DND-41 (cell line): Measurements from ENCODE around the gene MAP3K5.

Experiments used
- ATAC-seq: fragments of 200-7000 bp; cut with Tn5 transposase; 3 replicates; pipeline ENCODE4 v1.9.1; 2021; ENCODE audit warnings: low read depth; ENCODE audit not compliant: insufficient read depth
- DNase-seq: peaks from one replicate; pipeline ENCODE4 v3.0.0-alpha.2; 2020
- H2AFZ ChIP-seq: 2 replicates; pipeline ENCODE4 v1.6.0; 2012; ENCODE audit warnings: low read depth, low read length
- H3K27ac ChIP-seq: 2 replicates; pipeline ENCODE4 v1.5.1; 2012; ENCODE audit warnings: low read length, inconsistent platforms
- H3K27me3 ChIP-seq: fragments of 200-600 bp; sonication (generic); 2 replicates; pipeline ENCODE4 v1.6.0; 2012; ENCODE audit warnings: low read length, mild to moderate bottlenecking, inconsistent platforms; ENCODE audit not compliant: insufficient read depth, poor library complexity
- H3K36me3 ChIP-seq: 2 replicates; pipeline ENCODE4 v1.5.1; 2012; ENCODE audit warnings: low read length, inconsistent platforms; ENCODE audit not compliant: insufficient read depth
- H3K4me1 ChIP-seq: 2 replicates; pipeline ENCODE4 v1.5.1; 2012; ENCODE audit warnings: mild to moderate bottlenecking, low read length; ENCODE audit not compliant: insufficient read depth
- H3K4me2 ChIP-seq: 2 replicates; pipeline ENCODE4 v1.6.0; 2012; ENCODE audit warnings: mild to moderate bottlenecking, moderate library complexity, low read length, inconsistent platforms; ENCODE audit not compliant: insufficient read depth
- H3K4me3 ChIP-seq, 2 experiments: fragments of 200-600 bp in 1 of 2; shearing (Covaris generic) in 1 of 2; 2 replicates each; pipeline ENCODE4 v1.5.1; 2012 to 2016; ENCODE audit warnings: inconsistent platforms in 2 of 2, low read length in 2 of 2, mild to moderate bottlenecking in 2 of 2, low read depth in 1 of 2, moderate library complexity in 1 of 2
- H3K79me2 ChIP-seq: 2 replicates; pipeline ENCODE4 v1.6.0; 2012; ENCODE audit warnings: low read length, inconsistent platforms; ENCODE audit not compliant: insufficient read depth
- H3K9ac ChIP-seq: 2 replicates; pipeline ENCODE4 v1.6.0; 2012; ENCODE audit warnings: low read depth, mild to moderate bottlenecking, inconsistent platforms, low read length, moderate library complexity
- H3K9me3 ChIP-seq: 2 replicates; pipeline ENCODE4 v1.5.1; 2012; ENCODE audit warnings: low read length, moderate library complexity, mild to moderate bottlenecking, inconsistent platforms; ENCODE audit not compliant: insufficient read depth, severe bottlenecking
- H4K20me1 ChIP-seq: 2 replicates; pipeline ENCODE4 v1.6.0; 2012; ENCODE audit warnings: low read length; ENCODE audit not compliant: insufficient read depth
- EZH2 ChIP-seq: IDR thresholded peaks from 3 replicates; pipeline ENCODE4 v1.6.1; 2012; ENCODE audit warnings: borderline replicate concordance, low read depth, mild to moderate bottlenecking, moderate library complexity, low read length, inconsistent platforms; ENCODE audit not compliant: severe bottlenecking
- TF ChIP-seq, protein P1 (sequence below): IDR thresholded peaks from 2 replicates; pipeline ENCODE4 v1.5.1; 2012; ENCODE audit warnings: borderline replicate concordance, low read length, moderate library complexity, mild to moderate bottlenecking; ENCODE audit not compliant: poor library complexity, severe bottlenecking; ENCODE audit errors: extremely low read depth

The MAP3K5 gene

DNA sequence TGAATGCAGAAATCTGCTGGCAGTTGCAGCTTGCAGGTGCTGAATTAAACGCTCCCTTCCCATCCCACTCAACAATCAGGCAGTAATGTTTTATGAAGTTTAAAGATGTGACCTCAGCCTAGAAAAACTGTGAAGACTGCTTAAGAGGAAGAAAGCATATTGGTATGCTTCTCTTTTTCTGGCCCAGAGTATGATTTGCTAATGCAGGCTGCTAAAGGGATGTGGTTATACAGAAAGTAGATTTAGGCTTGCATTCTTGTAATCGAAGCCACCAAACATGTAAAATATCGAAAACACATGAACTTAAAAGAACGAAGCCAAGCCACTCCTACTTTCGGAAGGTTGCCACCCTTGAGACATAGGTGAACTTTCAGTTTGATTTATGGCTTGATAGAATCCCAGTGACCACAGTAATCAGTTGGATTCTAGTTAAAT is 40.7 kb downstream of the MAP3K5 start:
- Histone ChIP-seq H3K4me1 (no peaks in the 10 kb centered on the region), H3K79me2 (no peaks in the 10 kb centered on the region), H4K20me1 (no peaks in the 10 kb centered on the region), H3K9me3 (no peaks in the 10 kb centered on the region), H3K4me3 (no peak overlapping the region), H3K27ac (no peak overlapping the region), H2AFZ (no peak overlapping the region), H3K4me2 (no peak overlapping the region), H3K9ac (no peak overlapping the region), H3K27me3 (no peaks in the 10 kb centered on the region), H3K36me3 (no peaks in the 10 kb centered on the region)
- no peak for DNase-seq
- no peak for ATAC-seq
- no peak for TF ChIP-seq EZH2
- TF ChIP-seq, protein P1, sequence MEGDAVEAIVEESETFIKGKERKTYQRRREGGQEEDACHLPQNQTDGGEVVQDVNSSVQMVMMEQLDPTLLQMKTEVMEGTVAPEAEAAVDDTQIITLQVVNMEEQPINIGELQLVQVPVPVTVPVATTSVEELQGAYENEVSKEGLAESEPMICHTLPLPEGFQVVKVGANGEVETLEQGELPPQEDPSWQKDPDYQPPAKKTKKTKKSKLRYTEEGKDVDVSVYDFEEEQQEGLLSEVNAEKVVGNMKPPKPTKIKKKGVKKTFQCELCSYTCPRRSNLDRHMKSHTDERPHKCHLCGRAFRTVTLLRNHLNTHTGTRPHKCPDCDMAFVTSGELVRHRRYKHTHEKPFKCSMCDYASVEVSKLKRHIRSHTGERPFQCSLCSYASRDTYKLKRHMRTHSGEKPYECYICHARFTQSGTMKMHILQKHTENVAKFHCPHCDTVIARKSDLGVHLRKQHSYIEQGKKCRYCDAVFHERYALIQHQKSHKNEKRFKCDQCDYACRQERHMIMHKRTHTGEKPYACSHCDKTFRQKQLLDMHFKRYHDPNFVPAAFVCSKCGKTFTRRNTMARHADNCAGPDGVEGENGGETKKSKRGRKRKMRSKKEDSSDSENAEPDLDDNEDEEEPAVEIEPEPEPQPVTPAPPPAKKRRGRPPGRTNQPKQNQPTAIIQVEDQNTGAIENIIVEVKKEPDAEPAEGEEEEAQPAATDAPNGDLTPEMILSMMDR: no peak

DNA sequence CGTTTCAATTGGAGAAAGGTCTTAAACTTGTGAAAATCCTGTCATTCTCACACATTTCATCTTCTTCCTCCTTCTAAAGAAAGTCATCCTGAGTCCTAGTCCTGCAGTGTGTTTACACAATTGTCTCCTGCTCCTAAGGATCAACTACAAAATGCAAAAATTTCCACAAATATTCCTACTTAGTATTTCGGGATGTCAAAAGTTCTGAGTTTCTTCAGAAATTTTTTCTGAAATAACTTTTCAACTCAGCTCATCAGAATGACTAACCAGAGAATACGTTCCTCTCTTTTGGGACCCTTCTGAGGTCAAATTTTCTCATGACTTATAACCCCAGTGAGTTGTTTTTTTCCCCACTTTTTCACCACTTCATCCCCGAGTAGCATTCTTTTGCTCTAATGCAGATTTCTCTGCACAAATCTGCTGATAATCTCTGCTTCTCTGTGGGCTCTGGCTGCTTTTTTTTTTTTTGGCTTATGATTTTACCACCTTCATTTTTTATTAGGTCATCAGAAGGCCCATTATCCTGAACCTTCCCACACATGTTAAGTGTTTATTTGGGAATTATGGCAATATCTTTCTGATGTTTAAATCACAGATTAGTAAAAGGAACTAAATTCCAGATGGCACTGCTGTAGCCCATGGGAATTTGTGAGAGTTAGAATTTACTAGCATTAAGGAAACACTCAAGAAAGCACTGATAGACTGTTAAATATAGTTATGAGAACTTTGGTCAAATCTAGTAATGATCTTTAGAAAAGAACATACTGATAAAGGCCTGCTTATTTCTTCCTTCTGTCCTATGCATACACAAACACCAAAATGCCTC is 41.4 kb downstream of the MAP3K5 start:
- ATAC-seq: no peak
- H3K27ac ChIP-seq: no peak overlapping the region
- H3K9me3 ChIP-seq: no peaks in the 10 kb centered on the region
- no peaks in the 10 kb centered on the region for H4K20me1 ChIP-seq
- TF ChIP-seq EZH2: no peak
- TF ChIP-seq, protein P1: no peak
- no peak overlapping the region for H2AFZ ChIP-seq
- H3K4me3 ChIP-seq: no peak overlapping the region
- no peaks in the 10 kb centered on the region for H3K27me3 ChIP-seq
- no peak overlapping the region for H3K9ac ChIP-seq
- H3K79me2 ChIP-seq: no peaks in the 10 kb centered on the region
- no peak overlapping the region for H3K4me2 ChIP-seq
- H3K36me3 ChIP-seq: no peaks in the 10 kb centered on the region
- no peak for DNase-seq
- no peaks in the 10 kb centered on the region for H3K4me1 ChIP-seq

DNA sequence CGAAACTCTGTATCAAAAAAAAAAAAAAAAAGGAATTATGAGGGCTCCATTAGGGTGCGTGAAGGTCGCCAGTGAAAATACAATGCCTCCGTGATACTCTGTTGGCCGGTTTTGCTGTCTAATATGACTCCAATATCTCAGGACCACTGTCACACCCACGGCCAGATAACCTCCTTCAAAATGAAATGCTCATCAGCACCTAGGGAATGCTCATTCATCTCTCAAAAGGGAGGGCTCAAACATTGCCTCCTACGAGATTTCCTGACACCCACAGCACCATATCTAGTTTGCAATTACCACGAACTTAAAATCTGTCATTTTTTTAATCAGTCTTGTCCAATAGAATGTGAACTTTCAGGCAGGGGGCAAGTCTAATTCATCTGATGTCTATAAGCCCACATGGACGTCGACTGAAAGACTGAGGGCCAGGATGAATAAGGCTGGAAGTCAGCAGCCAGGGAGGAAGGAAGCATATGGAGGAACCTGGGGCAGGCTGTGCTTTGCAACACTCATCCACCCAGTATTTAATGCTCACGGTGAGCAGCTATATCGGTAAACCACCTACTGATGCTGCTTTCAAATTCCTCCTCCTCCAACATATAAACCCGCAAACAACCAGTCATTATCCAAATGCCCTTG is 42.8 kb downstream of the MAP3K5 start:
- Histone ChIP-seq H2AFZ (no peak overlapping the region), H3K79me2 (no peaks in the 10 kb centered on the region), H3K27me3 (no peaks in the 10 kb centered on the region), H3K36me3 (no peaks in the 10 kb centered on the region), H3K4me2 (no peak overlapping the region), H3K4me3 (no peak overlapping the region), H3K4me1 (no peaks in the 10 kb centered on the region), H3K9me3 (no peaks in the 10 kb centered on the region), H3K27ac (no peak overlapping the region), H4K20me1 (no peaks in the 10 kb centered on the region), H3K9ac (no peak overlapping the region)
- ATAC-seq: no peak
- TF ChIP-seq EZH2: no peak
- TF ChIP-seq, protein P1: no peak
- no peak for DNase-seq
